ENCODE results near the gene TMTC1. TPM values are rescaled to one million over a fixed set of nuclear protein-coding genes. Genes with fewer than 3 reads are reported as not detected.
"Not testable (repeated sequence)": the region's sequence is repeated elsewhere in the genome, so short reads cannot be mapped to it uniquely, and the experiment has no call there.

The TMTC1 gene
- 9.3 TPM for polyA plus RNA-seq (2012; ENCODE audit: insufficient read depth, insufficient read length, low read depth)

DNA sequence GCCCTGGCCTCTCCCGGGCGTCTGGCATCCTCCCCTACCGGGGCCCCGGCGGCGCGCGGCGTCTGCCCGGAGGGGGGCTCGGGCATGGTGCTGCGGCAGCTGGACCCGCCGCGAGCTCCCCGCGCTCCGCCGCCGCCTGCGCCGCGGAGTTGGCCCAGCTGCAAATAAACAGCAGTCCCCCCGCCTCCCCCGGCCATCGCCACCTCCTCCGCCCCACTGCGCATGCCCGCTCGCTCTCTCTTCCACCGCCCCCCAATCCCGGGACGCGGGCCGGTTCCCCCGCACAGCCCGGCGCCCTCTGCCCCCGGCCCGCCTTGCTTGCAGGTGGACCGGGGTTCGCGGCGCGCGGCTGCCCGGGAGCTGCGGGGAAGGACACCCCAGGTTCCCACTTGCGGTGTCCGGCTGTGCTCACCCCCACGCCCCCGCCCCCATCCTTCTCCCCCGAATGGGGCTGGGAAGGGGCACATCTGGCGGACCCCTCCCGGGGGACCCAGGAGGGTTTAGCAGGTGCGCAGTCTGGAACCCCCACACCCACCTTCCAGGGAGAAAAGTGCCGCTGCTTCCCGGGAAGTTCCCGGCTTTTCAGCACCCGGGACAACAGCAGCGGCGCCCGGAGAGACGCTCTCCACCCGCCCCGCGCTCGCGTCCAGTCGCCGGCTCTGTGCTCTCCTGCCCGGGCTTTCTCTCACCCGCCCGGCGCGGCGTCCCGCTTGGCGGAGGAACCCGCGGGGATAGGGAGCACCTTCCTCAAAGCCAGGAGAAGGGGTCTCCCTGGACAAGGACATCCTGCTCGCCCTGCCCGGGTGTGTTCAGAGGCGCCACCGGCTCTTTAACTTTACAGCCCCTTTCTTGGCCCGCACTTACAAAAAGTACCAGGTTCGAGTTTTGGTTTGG, at the start of gene TMTC1:
Gene TMTC1, minus strand, starts transcription at position 170 of the 894 bp plus-strand sequence. CDS start 191 bp downstream, outside the sequence.
- TF ChIP-seq, protein P1, sequence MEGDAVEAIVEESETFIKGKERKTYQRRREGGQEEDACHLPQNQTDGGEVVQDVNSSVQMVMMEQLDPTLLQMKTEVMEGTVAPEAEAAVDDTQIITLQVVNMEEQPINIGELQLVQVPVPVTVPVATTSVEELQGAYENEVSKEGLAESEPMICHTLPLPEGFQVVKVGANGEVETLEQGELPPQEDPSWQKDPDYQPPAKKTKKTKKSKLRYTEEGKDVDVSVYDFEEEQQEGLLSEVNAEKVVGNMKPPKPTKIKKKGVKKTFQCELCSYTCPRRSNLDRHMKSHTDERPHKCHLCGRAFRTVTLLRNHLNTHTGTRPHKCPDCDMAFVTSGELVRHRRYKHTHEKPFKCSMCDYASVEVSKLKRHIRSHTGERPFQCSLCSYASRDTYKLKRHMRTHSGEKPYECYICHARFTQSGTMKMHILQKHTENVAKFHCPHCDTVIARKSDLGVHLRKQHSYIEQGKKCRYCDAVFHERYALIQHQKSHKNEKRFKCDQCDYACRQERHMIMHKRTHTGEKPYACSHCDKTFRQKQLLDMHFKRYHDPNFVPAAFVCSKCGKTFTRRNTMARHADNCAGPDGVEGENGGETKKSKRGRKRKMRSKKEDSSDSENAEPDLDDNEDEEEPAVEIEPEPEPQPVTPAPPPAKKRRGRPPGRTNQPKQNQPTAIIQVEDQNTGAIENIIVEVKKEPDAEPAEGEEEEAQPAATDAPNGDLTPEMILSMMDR (IDR thresholded peaks at IDR 0.05; ENCODE audit: low read depth, low read length): no peak
- H3K9me3 ChIP-seq: peaks cover 5% of the 10 kb centered on the region; the same call in 1 of the 2 replicates
- no peaks in the 10 kb centered on the region for H3K4me1 ChIP-seq
- DNase-seq: peak; percentile 91
- H3K27me3 ChIP-seq: peaks cover 6% of the 10 kb centered on the region; the same call in 1 of the 2 replicates
- H3K36me3 ChIP-seq: no peaks in the 10 kb centered on the region
- peak within 1 kb of the TSS; percentile 82 for H3K4me3 ChIP-seq (ENCODE audit: low read depth, low read length)

DNA sequence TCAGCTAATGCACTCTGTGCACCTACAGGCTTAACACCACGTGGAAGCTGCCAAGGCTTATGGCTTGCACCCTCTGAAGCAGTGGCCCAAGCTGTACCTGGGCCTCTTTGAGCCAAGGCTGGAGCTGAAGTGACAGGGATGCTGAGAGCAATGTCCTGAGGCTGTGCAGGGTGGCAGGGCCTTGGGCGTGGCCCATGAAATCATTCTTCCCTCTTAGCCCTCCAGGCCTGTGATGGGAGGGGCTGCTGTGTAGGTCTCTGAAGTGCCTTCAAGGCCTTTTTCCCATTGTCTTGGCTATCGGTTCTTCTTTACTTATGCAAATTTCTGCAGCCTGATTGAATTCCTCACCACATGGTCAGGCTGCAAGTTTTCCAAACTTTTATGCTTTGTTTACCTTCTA, 47.4 kb upstream of the TMTC1 start:
- no peaks in the 10 kb centered on the region for H3K36me3 ChIP-seq
- TF ChIP-seq, protein P1 (IDR thresholded peaks at IDR 0.05; ENCODE audit: low read depth, low read length): no peak
- no peaks in the 10 kb centered on the region for H3K9me3 ChIP-seq
- H3K4me1 ChIP-seq: no peaks in the 10 kb centered on the region
- H3K27me3 ChIP-seq: no peaks in the 10 kb centered on the region
- H3K4me3 ChIP-seq (ENCODE audit: low read depth, low read length): no peak overlapping the region
- DNase-seq: no peak

DNA sequence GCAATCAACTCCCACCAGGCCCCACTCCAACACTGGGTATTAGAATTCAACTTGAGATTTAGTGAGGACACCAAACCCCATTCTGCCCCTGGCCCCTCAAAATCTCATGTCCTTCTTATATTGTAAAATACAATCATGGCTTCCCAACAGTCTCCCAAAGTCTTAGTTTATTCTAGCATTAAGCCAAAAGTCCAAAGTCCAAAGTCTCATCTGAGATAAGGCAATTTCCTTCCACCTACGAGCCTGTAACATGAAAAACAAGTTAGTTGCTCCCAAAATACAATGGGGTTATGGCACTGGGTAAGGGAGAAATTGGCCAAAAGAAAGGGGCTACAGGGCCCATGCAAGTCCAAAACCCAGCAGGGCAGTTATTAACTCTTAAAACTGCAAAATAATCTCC, 46.6 kb upstream of the TMTC1 start:
- H3K4me1 ChIP-seq: no peaks in the 10 kb centered on the region
- no peak overlapping the region for H3K4me3 ChIP-seq (ENCODE audit: low read depth, low read length)
- H3K36me3 ChIP-seq: no peaks in the 10 kb centered on the region
- no peaks in the 10 kb centered on the region for H3K9me3 ChIP-seq
- DNase-seq: no peak
- TF ChIP-seq, protein P1 (IDR thresholded peaks at IDR 0.05; ENCODE audit: low read depth, low read length): no peak
- no peaks in the 10 kb centered on the region for H3K27me3 ChIP-seq

DNA sequence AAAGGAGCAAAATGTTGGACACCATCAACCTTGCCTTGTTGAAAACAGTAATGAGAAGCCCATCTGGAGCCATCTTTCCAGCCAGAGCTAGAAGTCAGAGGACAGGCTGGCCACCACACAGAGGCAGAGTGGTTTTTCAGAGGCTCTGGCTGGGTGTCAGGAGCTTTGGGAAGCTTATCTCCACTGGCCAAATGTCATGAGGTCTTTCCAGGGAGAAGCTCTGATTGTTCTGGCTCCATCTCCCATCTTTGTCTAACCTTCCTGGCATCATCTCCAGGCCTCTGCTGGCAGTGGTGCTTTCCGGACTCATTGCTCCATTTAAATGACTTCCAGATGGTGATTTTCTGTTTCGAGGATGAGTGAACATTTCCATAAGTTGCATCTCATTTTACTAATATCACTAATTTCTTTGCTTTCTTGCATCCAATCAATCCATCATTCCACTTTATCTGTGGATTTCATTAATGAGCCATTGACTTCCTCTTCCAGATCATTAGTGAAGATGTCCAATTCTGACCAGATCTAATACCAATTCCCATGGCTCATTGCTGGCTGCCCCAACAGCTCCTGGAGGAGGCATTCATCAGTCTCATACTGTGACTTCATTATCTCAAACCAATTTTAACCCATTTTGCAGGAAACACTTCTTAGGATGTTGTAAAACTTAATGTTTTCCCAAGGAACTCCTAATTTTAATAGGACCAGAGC, 35.3 kb upstream of the TMTC1 start:
- H3K27me3 ChIP-seq: no peaks in the 10 kb centered on the region
- TF ChIP-seq, protein P1 (IDR thresholded peaks at IDR 0.05; ENCODE audit: low read depth, low read length): no peak
- no peak overlapping the region for H3K4me3 ChIP-seq (ENCODE audit: low read depth, low read length)
- H3K36me3 ChIP-seq: no peaks in the 10 kb centered on the region
- peak; percentile 50 for DNase-seq
- H3K9me3 ChIP-seq: no peaks in the 10 kb centered on the region
- H3K4me1 ChIP-seq: peaks cover 26% of the 10 kb centered on the region

DNA sequence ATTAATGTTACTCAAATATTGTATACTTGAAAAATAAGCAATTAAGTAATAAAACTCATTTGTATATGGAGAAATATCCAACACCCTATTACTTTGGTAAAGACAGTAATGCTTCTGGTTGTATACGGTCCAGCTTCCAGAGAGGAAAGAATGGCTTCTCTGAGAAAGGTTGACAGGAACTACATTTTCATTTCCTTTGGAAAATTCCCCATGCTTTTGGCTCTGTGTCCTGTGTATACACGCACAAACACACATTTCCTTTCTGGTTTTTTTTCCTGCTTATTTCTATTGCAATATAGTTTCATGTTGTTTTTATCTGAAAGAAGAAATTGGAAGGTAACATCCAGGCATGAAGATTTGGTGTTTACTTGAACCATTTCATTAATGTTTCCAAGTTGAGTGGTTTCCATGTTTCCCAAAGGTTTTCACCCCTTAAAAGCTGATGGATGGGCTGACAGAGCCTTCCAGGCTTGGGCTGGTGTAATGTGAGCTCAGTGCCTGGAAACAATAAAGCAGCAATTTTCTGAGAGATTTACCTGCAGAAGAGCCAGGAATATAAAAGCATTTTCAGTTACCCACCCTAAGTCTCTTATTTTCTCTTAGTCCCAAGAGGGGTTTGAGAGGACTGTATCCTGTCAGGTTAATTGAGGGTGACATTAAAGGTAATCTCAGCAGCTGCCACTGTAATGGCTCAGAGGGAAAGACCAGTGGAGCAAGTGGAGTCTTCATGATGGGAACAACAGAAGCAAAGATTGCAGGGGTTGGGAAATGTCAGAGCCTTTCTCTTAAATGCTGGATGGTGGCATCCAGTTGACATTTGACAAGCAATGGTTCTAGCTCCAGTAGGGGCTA, 33.4 kb upstream of the TMTC1 start:
- Histone ChIP-seq H3K4me1 (peaks cover 26% of the 10 kb centered on the region), H3K36me3 (no peaks in the 10 kb centered on the region), H3K9me3 (no peaks in the 10 kb centered on the region), H3K4me3 (ENCODE audit: low read depth, low read length) (no peak overlapping the region), H3K27me3 (no peaks in the 10 kb centered on the region)
- DNase-seq: peak; percentile 61
- TF ChIP-seq, protein P1 (IDR thresholded peaks at IDR 0.05; ENCODE audit: low read depth, low read length): no peak

DNA sequence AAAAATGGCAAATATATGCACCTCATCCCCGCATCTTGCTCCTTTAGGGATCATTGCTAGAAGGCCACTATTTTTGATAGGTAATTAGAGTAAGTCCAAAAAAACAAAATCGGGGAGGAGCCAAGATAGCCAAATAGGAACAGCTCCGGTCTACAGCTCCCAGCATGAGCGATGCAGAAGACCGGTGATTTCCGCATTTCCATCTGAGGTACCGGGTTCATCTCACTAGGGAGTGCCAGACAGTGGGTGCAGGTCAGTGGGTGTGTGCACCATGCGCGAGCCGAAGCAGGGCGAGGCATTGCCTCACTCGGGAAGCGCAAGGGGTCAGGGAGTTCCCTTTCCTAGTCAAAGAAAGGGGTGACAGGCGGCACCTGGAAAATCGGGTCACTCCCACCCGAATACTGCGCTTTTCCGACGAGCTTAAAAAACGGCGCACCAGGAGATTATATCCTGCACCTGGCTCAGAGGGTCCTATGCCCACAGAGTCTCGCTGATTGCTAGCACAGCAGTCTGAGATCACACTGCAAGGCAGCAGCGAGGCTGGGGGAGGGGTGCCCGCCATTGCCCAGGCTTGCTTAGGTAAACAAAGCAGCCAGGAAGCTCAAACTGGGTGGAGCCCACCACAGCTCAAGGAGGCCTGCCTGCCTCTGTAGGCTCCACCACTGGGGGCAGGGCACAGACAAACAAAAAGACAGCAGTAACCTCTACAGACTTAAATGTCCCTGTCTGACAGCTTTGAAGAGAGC, 26.0 kb upstream of the TMTC1 start:
- H3K4me3 ChIP-seq (ENCODE audit: low read depth, low read length); DNase-seq; H3K4me1 ChIP-seq; H3K9me3 ChIP-seq; H3K27me3 ChIP-seq; H3K36me3 ChIP-seq: not testable (repeated sequence)

Measured in BE2C (cell line).